ENCODE data around the gene MYLIP.

MYLIP gene

DNA sequence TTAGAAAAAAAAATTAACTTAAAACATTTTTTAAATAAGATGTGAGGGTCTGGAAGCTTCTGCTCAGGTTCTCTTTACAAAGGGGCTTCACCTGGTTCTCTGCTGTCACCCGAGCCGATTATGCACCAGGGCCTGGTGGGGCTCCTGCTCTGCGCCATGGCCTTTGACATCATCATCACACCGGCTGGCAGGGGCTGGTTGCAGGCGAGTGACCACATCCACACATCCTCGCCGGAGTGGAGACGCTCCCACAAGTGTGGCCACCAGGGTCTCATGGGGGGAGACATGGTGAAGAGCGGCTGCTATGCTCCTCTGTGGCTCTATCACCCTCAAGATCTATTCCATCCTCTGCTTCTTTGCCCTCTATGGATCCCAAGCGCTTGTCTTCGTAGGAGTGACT, 31.9 kb downstream of the MYLIP start:
- Histone ChIP-seq H3K27me3 (ENCODE audit: control insufficient read depth, insufficient read depth, low read length) (no peaks in the 10 kb centered on the region), H3K9me3 (ENCODE audit: control insufficient read depth, low read length) (no peaks in the 10 kb centered on the region), H3K4me2 (ENCODE audit: low read length) (no peak overlapping the region), H3K4me3 (ENCODE audit: low read depth, low read length) (no peak overlapping the region), H2AFZ (no peak overlapping the region), H3K4me1 (no peaks in the 10 kb centered on the region), H3K27ac (no peak overlapping the region), H3K79me2 (no peaks in the 10 kb centered on the region), H3K9ac (no peak overlapping the region), H3K36me3 (ENCODE audit: control insufficient read depth, insufficient read depth, low read length) (no peaks in the 10 kb centered on the region)
- TF ChIP-seq, protein P1, sequence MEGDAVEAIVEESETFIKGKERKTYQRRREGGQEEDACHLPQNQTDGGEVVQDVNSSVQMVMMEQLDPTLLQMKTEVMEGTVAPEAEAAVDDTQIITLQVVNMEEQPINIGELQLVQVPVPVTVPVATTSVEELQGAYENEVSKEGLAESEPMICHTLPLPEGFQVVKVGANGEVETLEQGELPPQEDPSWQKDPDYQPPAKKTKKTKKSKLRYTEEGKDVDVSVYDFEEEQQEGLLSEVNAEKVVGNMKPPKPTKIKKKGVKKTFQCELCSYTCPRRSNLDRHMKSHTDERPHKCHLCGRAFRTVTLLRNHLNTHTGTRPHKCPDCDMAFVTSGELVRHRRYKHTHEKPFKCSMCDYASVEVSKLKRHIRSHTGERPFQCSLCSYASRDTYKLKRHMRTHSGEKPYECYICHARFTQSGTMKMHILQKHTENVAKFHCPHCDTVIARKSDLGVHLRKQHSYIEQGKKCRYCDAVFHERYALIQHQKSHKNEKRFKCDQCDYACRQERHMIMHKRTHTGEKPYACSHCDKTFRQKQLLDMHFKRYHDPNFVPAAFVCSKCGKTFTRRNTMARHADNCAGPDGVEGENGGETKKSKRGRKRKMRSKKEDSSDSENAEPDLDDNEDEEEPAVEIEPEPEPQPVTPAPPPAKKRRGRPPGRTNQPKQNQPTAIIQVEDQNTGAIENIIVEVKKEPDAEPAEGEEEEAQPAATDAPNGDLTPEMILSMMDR (IDR thresholded peaks at IDR 0.05): no peak

DNA sequence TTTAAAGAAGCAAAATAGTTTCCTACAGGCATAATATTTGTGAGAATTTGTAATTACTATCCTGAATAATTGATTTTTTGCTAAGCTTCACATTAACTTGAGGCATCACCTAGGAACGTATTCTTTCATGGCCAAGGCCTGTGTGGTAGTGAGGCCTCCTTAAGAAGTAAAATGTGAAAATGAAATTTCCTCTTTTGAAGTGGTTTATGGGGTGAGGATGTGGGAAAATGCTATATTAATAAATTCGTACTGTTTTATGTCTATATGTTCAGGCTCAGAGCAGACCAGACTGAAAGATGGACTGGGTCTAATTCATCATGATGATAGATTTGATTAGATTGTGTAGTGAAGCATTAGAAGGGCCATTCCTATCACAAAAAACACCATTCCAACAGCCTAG, 33.1 kb downstream of the MYLIP start:
- H3K4me3 ChIP-seq (ENCODE audit: low read depth, low read length): no peak overlapping the region
- H3K36me3 ChIP-seq (ENCODE audit: control insufficient read depth, insufficient read depth, low read length): no peaks in the 10 kb centered on the region
- no peaks in the 10 kb centered on the region for H3K9me3 ChIP-seq (ENCODE audit: control insufficient read depth, low read length)
- TF ChIP-seq, protein P1 (IDR thresholded peaks at IDR 0.05): no peak
- no peaks in the 10 kb centered on the region for H3K27me3 ChIP-seq (ENCODE audit: control insufficient read depth, insufficient read depth, low read length)
- no peak overlapping the region for H3K27ac ChIP-seq
- H3K9ac ChIP-seq: no peak overlapping the region
- H3K79me2 ChIP-seq: no peaks in the 10 kb centered on the region
- no peak overlapping the region for H3K4me2 ChIP-seq (ENCODE audit: low read length)
- no peak overlapping the region for H2AFZ ChIP-seq
- no peaks in the 10 kb centered on the region for H3K4me1 ChIP-seq

DNA sequence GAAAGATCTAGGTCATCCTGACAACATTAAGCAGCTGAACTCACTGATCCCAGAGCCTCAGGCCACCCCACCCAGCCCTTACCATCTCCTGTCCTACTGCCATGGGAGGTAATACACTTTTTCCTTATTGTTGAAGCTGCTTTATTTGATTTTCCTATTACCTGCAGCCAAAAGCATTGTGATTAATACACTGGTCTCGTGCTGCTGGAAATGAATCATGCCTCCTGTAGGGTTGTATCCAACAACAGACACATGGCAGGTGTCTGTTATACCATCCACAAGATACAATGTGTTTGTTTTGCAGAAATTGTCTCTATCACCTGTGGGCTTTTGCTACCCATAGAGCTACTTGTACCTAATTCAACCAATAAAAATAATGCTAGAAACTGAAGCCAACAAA, 34.2 kb downstream of the MYLIP start:
- no peak overlapping the region for H3K27ac ChIP-seq
- no peaks in the 10 kb centered on the region for H3K9me3 ChIP-seq (ENCODE audit: control insufficient read depth, low read length)
- H3K9ac ChIP-seq: no peak overlapping the region
- H3K79me2 ChIP-seq: no peaks in the 10 kb centered on the region
- H2AFZ ChIP-seq: no peak overlapping the region
- H3K36me3 ChIP-seq (ENCODE audit: control insufficient read depth, insufficient read depth, low read length): no peaks in the 10 kb centered on the region
- no peaks in the 10 kb centered on the region for H3K27me3 ChIP-seq (ENCODE audit: control insufficient read depth, insufficient read depth, low read length)
- H3K4me3 ChIP-seq (ENCODE audit: low read depth, low read length): no peak overlapping the region
- no peaks in the 10 kb centered on the region for H3K4me1 ChIP-seq
- no peak overlapping the region for H3K4me2 ChIP-seq (ENCODE audit: low read length)
- TF ChIP-seq, protein P1 (IDR thresholded peaks at IDR 0.05): no peak

DNA sequence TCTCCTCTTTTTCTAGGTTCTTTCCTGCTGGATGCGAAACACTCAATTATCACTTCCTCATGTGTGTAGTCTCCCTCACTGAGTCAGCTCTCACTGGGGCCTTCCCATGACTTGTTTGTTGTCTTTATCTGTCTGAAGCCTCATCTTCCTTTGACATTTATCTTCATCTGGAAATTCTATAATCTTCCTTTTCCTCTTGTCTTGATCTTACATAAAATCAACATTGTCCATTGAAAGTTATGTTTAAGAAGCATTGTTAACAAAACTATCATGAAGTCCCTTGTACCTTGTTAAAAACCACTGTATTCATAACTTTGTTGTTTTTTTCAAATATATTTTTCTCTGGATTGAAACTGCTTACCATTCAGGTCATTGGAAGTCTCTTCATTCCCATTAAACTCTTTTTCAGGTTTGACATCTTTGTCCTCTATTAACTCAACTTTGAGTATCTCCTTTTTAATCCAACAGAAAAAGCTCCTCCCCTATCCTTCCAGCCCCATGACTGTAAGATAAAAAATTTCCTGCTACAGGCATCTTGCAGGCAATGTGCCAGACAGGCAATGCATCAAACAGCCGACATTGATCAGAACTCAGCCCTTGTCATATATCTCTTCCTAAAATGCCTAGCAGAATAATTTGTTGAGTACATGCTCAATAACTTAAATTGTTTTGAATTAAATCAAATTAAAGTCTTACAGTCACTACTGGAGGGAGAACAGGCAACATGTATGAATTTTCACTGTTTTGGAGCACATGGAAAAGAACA, 34.8 kb downstream of the MYLIP start:
- no peak overlapping the region for H2AFZ ChIP-seq
- H3K36me3 ChIP-seq (ENCODE audit: control insufficient read depth, insufficient read depth, low read length): no peaks in the 10 kb centered on the region
- no peak overlapping the region for H3K27ac ChIP-seq
- H3K27me3 ChIP-seq (ENCODE audit: control insufficient read depth, insufficient read depth, low read length): no peaks in the 10 kb centered on the region
- no peaks in the 10 kb centered on the region for H3K79me2 ChIP-seq
- no peak overlapping the region for H3K4me3 ChIP-seq (ENCODE audit: low read depth, low read length)
- no peaks in the 10 kb centered on the region for H3K4me1 ChIP-seq
- no peaks in the 10 kb centered on the region for H3K9me3 ChIP-seq (ENCODE audit: control insufficient read depth, low read length)
- H3K4me2 ChIP-seq (ENCODE audit: low read length): no peak overlapping the region
- H3K9ac ChIP-seq: no peak overlapping the region
- TF ChIP-seq, protein P1 (IDR thresholded peaks at IDR 0.05): no peak

DNA sequence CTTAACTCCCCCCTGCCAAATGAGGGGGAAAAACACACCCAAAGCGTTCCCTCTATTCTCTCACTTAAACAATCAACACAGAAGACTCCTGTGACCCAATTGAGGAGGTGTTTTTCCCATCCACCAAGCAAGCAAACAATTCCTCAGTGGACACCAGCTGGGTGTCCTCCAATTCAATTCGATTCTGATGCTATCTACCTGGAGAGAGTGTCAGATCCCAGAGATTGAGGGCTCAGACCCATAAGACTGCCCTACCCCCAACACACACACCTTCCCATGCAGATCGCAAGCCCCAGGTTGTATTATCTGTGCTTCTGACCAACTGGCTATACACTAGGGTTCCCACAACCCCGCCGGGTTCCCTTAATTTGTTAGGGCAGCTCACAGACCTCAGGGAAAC, 36.8 kb downstream of the MYLIP start:
- H3K4me1 ChIP-seq: no peaks in the 10 kb centered on the region
- no peaks in the 10 kb centered on the region for H3K36me3 ChIP-seq (ENCODE audit: control insufficient read depth, insufficient read depth, low read length)
- TF ChIP-seq, protein P1 (IDR thresholded peaks at IDR 0.05): no peak
- H3K4me3 ChIP-seq (ENCODE audit: low read depth, low read length): no peak overlapping the region
- no peak overlapping the region for H3K4me2 ChIP-seq (ENCODE audit: low read length)
- no peaks in the 10 kb centered on the region for H3K9me3 ChIP-seq (ENCODE audit: control insufficient read depth, low read length)
- no peak overlapping the region for H3K27ac ChIP-seq
- H3K27me3 ChIP-seq (ENCODE audit: control insufficient read depth, insufficient read depth, low read length): no peaks in the 10 kb centered on the region
- no peak overlapping the region for H3K9ac ChIP-seq
- no peak overlapping the region for H2AFZ ChIP-seq
- no peaks in the 10 kb centered on the region for H3K79me2 ChIP-seq
